HepG2 (cell line): ENCODE results near the gene ESR2. TPM values are rescaled to one million over a fixed set of nuclear protein-coding genes. Genes with fewer than 3 reads are reported as not detected.

Source experiments
- ATAC-seq: fragments of 200-7000 bp; cut with Tn5 transposase; 3 replicates; pipeline ENCODE4 v1.9.1; 2020; ENCODE audit warnings: mild to moderate bottlenecking, moderate library complexity
- BruUV-seq: library from RNA; stranded (reverse); fragments of 400-500 nt; replicated peaks from 2 replicates; lab custom pipeline; 2021; lab: Mats Ljungman, UMichigan
- CTCF ChIA-PET: fragments of 300-600 bp; formaldehyde crosslinking; extraction: SDS; loops from one replicate; lab custom pipeline; 2021; ENCODE audit warnings: low total read pairs, inconsistent platforms, low intra/inter-chr PET ratio; lab: Yijun Ruan, JAX
- POLR2A ChIA-PET: fragments of 350-600 bp; sonication (Branson Sonifier 250); formaldehyde crosslinking; loops from one replicate; lab custom pipeline; 2020; ENCODE audit warnings: antibody characterized with exemption, inconsistent platforms; lab: Yijun Ruan, JAX
- DNase-seq: peaks from one replicate; pipeline ENCODE4 v3.0.0-alpha.2; 2015; ENCODE audit warnings: low spot score
- FAIRE-seq: peaks from 3 replicates; lab custom pipeline; 2011; peaks lifted over from hg19 to GRCh38; lab: Jason Lieb, UNC
- H2AFZ ChIP-seq: one replicate; pipeline ENCODE4 v1.6.1; 2011; ENCODE audit warnings: low read length, inconsistent platforms
- H3K27ac ChIP-seq: fragments of 300-600 bp; 3 replicates; pipeline ENCODE4 v1.8.0; 2011; ENCODE audit warnings: mixed run types, mild to moderate bottlenecking, mixed read lengths, low read length, inconsistent platforms; ENCODE audit not compliant: insufficient read depth; ENCODE audit errors: extremely low read length
- H3K27me3 ChIP-seq, 2 experiments: fragments of 200-600 bp in 1 of 2; 2 replicates in 1 of 2; 3 replicates in 1 of 2; pipeline versions ENCODE4 v1.6.0 to v1.8.0; 2011; ENCODE audit warnings: low read length in 2 of 2, mild to moderate bottlenecking in 2 of 2, moderate library complexity in 2 of 2, inconsistent platforms in 1 of 2; ENCODE audit not compliant: insufficient read depth in 2 of 2, control insufficient read depth in 1 of 2
- H3K36me3 ChIP-seq, 2 experiments: fragments of 200-600 bp in 1 of 2; replicated peaks in 1 of 2; 2 replicates in 1 of 2; 3 replicates in 1 of 2; pipeline versions ENCODE4 v1.5.1 to v1.8.0; 2011; ENCODE audit warnings: low read length in 2 of 2, inconsistent platforms in 1 of 2; ENCODE audit not compliant: insufficient read depth in 2 of 2, control insufficient read depth in 1 of 2
- H3K4me1 ChIP-seq: 2 replicates; pipeline ENCODE4 v1.5.1; 2012; ENCODE audit warnings: low read length, inconsistent platforms; ENCODE audit not compliant: insufficient read depth
- H3K4me2 ChIP-seq: 2 replicates; pipeline ENCODE4 v1.6.0; 2011; ENCODE audit warnings: low read depth, low read length, inconsistent platforms
- H3K4me3 ChIP-seq, 3 experiments: fragments of 200-600 bp in 1 of 3; sonication (generic), shearing (Covaris generic) in 1 of 3; replicated peaks in 1 of 3; 2 replicates each; pipeline ENCODE4 v1.5.1; 2011 to 2016; ENCODE audit warnings: low read length in 3 of 3, inconsistent platforms in 2 of 3, low read depth in 2 of 3, mild to moderate bottlenecking in 2 of 3, control low read depth in 1 of 3, mixed read lengths in 1 of 3; ENCODE audit not compliant: insufficient read depth in 1 of 3
- H3K79me2 ChIP-seq: one replicate; pipeline ENCODE4 v1.6.1; 2011; ENCODE audit warnings: low read length, inconsistent platforms; ENCODE audit not compliant: insufficient read depth
- H3K9ac ChIP-seq: 2 replicates; pipeline ENCODE4 v1.6.0; 2011; ENCODE audit warnings: mild to moderate bottlenecking, low read depth, low read length, inconsistent platforms; ENCODE audit not compliant: insufficient read depth
- H3K9me3 ChIP-seq: 2 replicates; pipeline ENCODE4 v1.5.1; 2012; ENCODE audit warnings: mild to moderate bottlenecking, low read length
- H4K20me1 ChIP-seq: 2 replicates; pipeline ENCODE4 v1.6.0; 2011; ENCODE audit warnings: inconsistent platforms, mild to moderate bottlenecking, low read length, moderate library complexity; ENCODE audit not compliant: insufficient read depth
- BHLHE40 ChIP-seq: IDR thresholded peaks from 2 replicates; pipeline ENCODE4 v1.6.1; 2011; ENCODE audit warnings: low read length, improper control_type of control experiment
- BRD4 ChIP-seq: sonication (generic); formaldehyde crosslinking; IDR thresholded peaks from 2 replicates; pipeline ENCODE4 v1.4.0; 2020; ENCODE audit warnings: missing genetic modification reagents
- FOXK2 ChIP-seq: fragments of 450-650 bp; IDR thresholded peaks from 2 replicates; pipeline ENCODE4 v1.6.1; 2016
- FOXO1 ChIP-seq: sonication (generic); formaldehyde crosslinking; IDR thresholded peaks from 2 replicates; pipeline ENCODE4 v1.4.0; 2020; ENCODE audit warnings: missing genetic modification reagents
- GABPB1 ChIP-seq: IDR thresholded peaks from 2 replicates; pipeline ENCODE4 v1.6.1; 2016; ENCODE audit warnings: mild to moderate bottlenecking, missing genetic modification reagents, moderate library complexity, missing compliant biosample characterization
- KAT7 ChIP-seq: IDR thresholded peaks from 2 replicates; pipeline ENCODE4 v1.6.1; 2018; ENCODE audit warnings: borderline replicate concordance, missing compliant biosample characterization
- KDM6A ChIP-seq: IDR thresholded peaks from 2 replicates; pipeline ENCODE4 v1.6.1; 2016; ENCODE audit warnings: low read depth
- MED13 ChIP-seq: sonication (generic); formaldehyde crosslinking; IDR thresholded peaks from 2 replicates; pipeline ENCODE4 v1.5.0; 2020; ENCODE audit warnings: missing genetic modification reagents
- POLR2AphosphoS2 ChIP-seq: IDR thresholded peaks from 2 replicates; pipeline ENCODE4 v1.6.1; 2011; ENCODE audit warnings: low read depth, low read length, improper control_type of control experiment
- TBX3 ChIP-seq: fragments of 450-650 bp; IDR thresholded peaks from 2 replicates; pipeline ENCODE4 v1.6.1; 2017; ENCODE audit warnings: antibody characterized with exemption, mild to moderate bottlenecking, inconsistent platforms, borderline replicate concordance
- U2AF2 ChIP-seq: fragments of 200-400 bp; formaldehyde crosslinking; IDR thresholded peaks from 2 replicates; pipeline ENCODE4 v1.6.1; 2017; ENCODE audit warnings: low read depth, mild to moderate bottlenecking, low read length
- ZNF570 ChIP-seq: sonication (generic); formaldehyde crosslinking; IDR thresholded peaks from 2 replicates; pipeline ENCODE4 v1.4.0; 2020; ENCODE audit warnings: mild to moderate bottlenecking, missing genetic modification reagents, borderline replicate concordance
- ZNF709 ChIP-seq: sonication (generic); formaldehyde crosslinking; IDR thresholded peaks from 2 replicates; pipeline ENCODE4 v1.5.0; 2020; ENCODE audit warnings: mild to moderate bottlenecking, missing genetic modification reagents
- WGBS: methylation state at CpG from one replicate; pipeline ENCODE4 v1.1.6; 2017; ENCODE audit warnings: low lambda C conversion rate; 5-methylcytosine and 5-hydroxymethylcytosine counted together
- in situ Hi-C: cut with HindIII; loops from 2 replicates; pipeline ENCODE4 v1.10.0; 2017; ENCODE audit warnings: low pct_unique_long_range_greater_than_20kb; ENCODE audit not compliant: extremely low pct_ligation_motif_present
- intact Hi-C: fragments of 100-400 bp; cut with micrococcal nuclease; formaldehyde crosslinking; loops from one replicate; pipeline ENCODE4 v1.10.0; 2022; ENCODE audit not compliant: unreplicated experiment
- polyA plus RNA-seq, 8 experiments: library from polyadenylated mRNA; depleted of rRNA in 3 of 8; stranded (reverse) in 7 of 8; unstranded in 1 of 8; fragments of >200 nt; fragmentation: Illumina TruSeq in 4 of 8; extraction: Trizol in 4 of 8; gene quantifications; 2 replicates each; pipeline versions ENCODE4 v1.2.1 to v1.2.3, GENCODE V29; 2011 to 2016; ENCODE audit warnings: low read depth in 4 of 8, missing spikeins in 1 of 8, mixed read lengths in 1 of 8; ENCODE audit not compliant: insufficient read depth in 1 of 8
- total RNA-seq, 5 experiments: library from RNA; depleted of rRNA; stranded (reverse); fragments of >200 nt; fragmentation: Illumina TruSeq; extraction: Trizol; gene quantifications; 2 replicates each; pipeline ENCODE4 v1.2.3, GENCODE V29; 2016; ENCODE audit warnings: low read depth in 1 of 5
- TF ChIP-seq, protein P1 (sequence below): fragments of 450-650 bp; IDR thresholded peaks from 2 replicates; pipeline ENCODE4 v1.6.1; 2016
- TF ChIP-seq, protein P2 (sequence below): sonication (generic); formaldehyde crosslinking; IDR thresholded peaks from 2 replicates; pipeline ENCODE4 v1.4.0; 2020; ENCODE audit warnings: mild to moderate bottlenecking, low read depth, missing genetic modification reagents

ESR2 gene
- total and polyA plus RNA-seq, 2 of the 13 experiments (the other 11 are each of a cell fraction or from before 2014, with no cell fraction given), result 0.01 to 0.04 TPM

DNA sequence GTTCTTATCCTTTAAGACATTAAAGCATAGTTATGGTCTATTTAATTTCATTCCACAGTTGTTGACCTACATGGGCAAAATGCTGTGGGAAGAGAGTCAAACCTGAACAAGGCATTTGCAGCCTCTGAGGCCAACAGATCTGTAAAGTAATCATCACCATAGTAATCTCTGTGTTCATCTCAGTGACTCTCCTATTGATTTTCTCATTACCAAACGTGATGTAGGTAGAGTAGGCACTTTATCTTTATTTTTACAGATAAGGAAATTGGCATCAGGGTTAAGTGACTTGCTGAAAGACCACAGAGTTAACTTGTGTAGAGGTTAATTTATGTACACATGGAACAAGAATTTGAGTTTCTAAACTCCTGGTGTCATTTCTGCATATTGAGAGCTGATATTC, 203.0 kb downstream of the ESR2 start:
- no TSS peak for BruUV-seq
- Histone ChIP-seq H3K27ac (no peak overlapping the region), H3K79me2 (no peaks in the 10 kb centered on the region), H4K20me1 (no peaks in the 10 kb centered on the region), H3K4me3 (no peak overlapping the region), H3K9ac (no peak overlapping the region), H3K4me1 (no peaks in the 10 kb centered on the region)
- FAIRE-seq, result no peak
- no peak for DNase-seq
- intact Hi-C loops, result no loop called here
- TF ChIP-seq U2AF2 (no peak), ZNF570 (CRISPR knock-in tag) (no peak), BRD4 (no peak), KDM6A (CRISPR knock-in tag) (no peak), ZNF709 (no peak), BHLHE40 (no peak), KAT7 (CRISPR knock-in tag) (no peak), GABPB1 (CRISPR knock-in tag) (no peak), FOXK2 (no peak), MED13 (no peak), FOXO1 (no peak), TBX3 (no peak), POLR2AphosphoS2 (no peak)
- TF ChIP-seq, protein P1, sequence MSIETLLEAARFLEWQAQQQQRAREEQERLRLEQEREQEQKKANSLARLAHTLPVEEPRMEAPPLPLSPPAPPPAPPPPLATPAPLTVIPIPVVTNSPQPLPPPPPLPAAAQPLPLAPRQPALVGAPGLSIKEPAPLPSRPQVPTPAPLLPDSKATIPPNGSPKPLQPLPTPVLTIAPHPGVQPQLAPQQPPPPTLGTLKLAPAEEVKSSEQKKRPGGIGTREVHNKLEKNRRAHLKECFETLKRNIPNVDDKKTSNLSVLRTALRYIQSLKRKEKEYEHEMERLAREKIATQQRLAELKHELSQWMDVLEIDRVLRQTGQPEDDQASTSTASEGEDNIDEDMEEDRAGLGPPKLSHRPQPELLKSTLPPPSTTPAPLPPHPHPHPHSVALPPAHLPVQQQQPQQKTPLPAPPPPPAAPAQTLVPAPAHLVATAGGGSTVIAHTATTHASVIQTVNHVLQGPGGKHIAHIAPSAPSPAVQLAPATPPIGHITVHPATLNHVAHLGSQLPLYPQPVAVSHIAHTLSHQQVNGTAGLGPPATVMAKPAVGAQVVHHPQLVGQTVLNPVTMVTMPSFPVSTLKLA, result no peak
- TF ChIP-seq, protein P2, sequence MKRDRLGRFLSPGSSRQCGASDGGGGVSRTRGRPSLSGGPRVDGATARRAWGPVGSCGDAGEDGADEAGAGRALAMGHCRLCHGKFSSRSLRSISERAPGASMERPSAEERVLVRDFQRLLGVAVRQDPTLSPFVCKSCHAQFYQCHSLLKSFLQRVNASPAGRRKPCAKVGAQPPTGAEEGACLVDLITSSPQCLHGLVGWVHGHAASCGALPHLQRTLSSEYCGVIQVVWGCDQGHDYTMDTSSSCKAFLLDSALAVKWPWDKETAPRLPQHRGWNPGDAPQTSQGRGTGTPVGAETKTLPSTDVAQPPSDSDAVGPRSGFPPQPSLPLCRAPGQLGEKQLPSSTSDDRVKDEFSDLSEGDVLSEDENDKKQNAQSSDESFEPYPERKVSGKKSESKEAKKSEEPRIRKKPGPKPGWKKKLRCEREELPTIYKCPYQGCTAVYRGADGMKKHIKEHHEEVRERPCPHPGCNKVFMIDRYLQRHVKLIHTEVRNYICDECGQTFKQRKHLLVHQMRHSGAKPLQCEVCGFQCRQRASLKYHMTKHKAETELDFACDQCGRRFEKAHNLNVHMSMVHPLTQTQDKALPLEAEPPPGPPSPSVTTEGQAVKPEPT, result no peak
- TF ChIP-seq, all 625 proteins: peak for 0
- POLR2A ChIA-PET, result no interaction called here
- 56% methylated on average over 1 of the region's 1 CpG for WGBS
- H3K36me3 ChIP-seq, result no peaks in the 10 kb centered on the region; a peak in 1 of 5 replicates
- H3K27me3 ChIP-seq, result no peaks in the 10 kb centered on the region
- H3K4me2 ChIP-seq, result no peak overlapping the region
- no peak for ATAC-seq
- in situ Hi-C loops, result no loop called here
- no peaks in the 10 kb centered on the region for H3K9me3 ChIP-seq
- no peak overlapping the region for H2AFZ ChIP-seq
- CTCF ChIA-PET, result no interaction called here
